ENCODE measurements around the gene DPP6.
A peak's percentile ranks its signal among the peaks of the same experiment; 100 is the strongest.

Gene DPP6

DNA sequence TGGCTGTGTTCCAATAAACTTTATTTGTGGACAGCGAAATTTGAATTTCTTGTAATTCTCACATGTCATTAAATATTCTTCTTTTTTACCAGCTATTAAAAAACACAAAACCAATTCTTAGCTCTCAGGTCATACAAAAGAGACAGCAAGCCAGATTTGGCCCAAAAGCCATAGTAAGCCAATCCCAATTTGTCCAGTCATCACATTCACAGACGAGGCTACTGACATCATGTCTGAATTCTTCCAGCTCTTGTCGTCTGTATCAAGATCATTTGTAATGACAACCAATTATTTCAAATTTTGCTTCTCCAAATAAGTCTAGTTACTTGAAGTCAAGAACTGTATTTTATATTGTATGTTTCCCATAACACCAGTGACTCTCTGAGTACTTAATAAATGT is 684.2 kb downstream of the DPP6 start:
- TF ChIP-seq CTCF (IDR thresholded peaks at IDR 0.05; ENCODE audit: insufficient read depth, low read length, poor library complexity, severe bottlenecking) = no peak
- no peaks in the 10 kb centered on the region for H3K36me3 ChIP-seq (ENCODE audit: control insufficient read depth, insufficient read depth, low read length)
- no peaks in the 10 kb centered on the region for H3K27me3 ChIP-seq (replicated peaks; ENCODE audit: control insufficient read depth, insufficient read depth, low read length)
- no peak overlapping the region for H3K4me3 ChIP-seq (replicated peaks; ENCODE audit: low read depth, low read length)
- DNase-seq (ENCODE audit: extremely low read depth, insufficient read length) = no peak

GRCh38 chr7:154738216-154738615 is 686.0 kb downstream of the DPP6 start:
- H3K36me3 ChIP-seq (ENCODE audit: control insufficient read depth, insufficient read depth, low read length) = no peaks in the 10 kb centered on the region
- H3K4me3 ChIP-seq (replicated peaks; ENCODE audit: low read depth, low read length) = no peak overlapping the region
- no peak for TF ChIP-seq CTCF (IDR thresholded peaks at IDR 0.05; ENCODE audit: insufficient read depth, low read length, poor library complexity, severe bottlenecking)
- no peaks in the 10 kb centered on the region for H3K27me3 ChIP-seq (replicated peaks; ENCODE audit: control insufficient read depth, insufficient read depth, low read length)
- no peak for DNase-seq (ENCODE audit: extremely low read depth, insufficient read length)

- Histone ChIP-seq H3K4me3 (replicated peaks; ENCODE audit: low read depth, low read length) (no peak overlapping the region), H3K27me3 (replicated peaks; ENCODE audit: control insufficient read depth, insufficient read depth, low read length) (no peaks in the 10 kb centered on the region), H3K36me3 (ENCODE audit: control insufficient read depth, insufficient read depth, low read length) (no peaks in the 10 kb centered on the region)
- DNase-seq (ENCODE audit: extremely low read depth, insufficient read length) = no peak
- no peak for TF ChIP-seq CTCF (IDR thresholded peaks at IDR 0.05; ENCODE audit: insufficient read depth, low read length, poor library complexity, severe bottlenecking)
These were observed 688.9 kb downstream of the DPP6 start for GRCh38 chr7:154741131-154741530.

- no peak for TF ChIP-seq CTCF (IDR thresholded peaks at IDR 0.05; ENCODE audit: insufficient read depth, low read length, poor library complexity, severe bottlenecking)
- H3K27me3 ChIP-seq (replicated peaks; ENCODE audit: control insufficient read depth, insufficient read depth, low read length) = no peaks in the 10 kb centered on the region
These were observed 691.0 kb downstream of the DPP6 start for GRCh38 chr7:154743206-154743605.

GRCh38 chr7:154744256-154744860 is 692.2 kb downstream of the DPP6 start:
- Histone ChIP-seq H3K4me3 (replicated peaks; ENCODE audit: low read depth, low read length) (no peak overlapping the region), H3K27me3 (replicated peaks; ENCODE audit: control insufficient read depth, insufficient read depth, low read length) (no peaks in the 10 kb centered on the region), H3K36me3 (ENCODE audit: control insufficient read depth, insufficient read depth, low read length) (no peaks in the 10 kb centered on the region)
- DNase-seq (ENCODE audit: extremely low read depth, insufficient read length) = peak; percentile 9
- TF ChIP-seq CTCF (IDR thresholded peaks at IDR 0.05; ENCODE audit: insufficient read depth, low read length, poor library complexity, severe bottlenecking) = peak; percentile 90

More at GRCh38 chr7:154743206-154743605, 691.0 kb downstream of the DPP6 start:
- H3K4me3 ChIP-seq (replicated peaks; ENCODE audit: low read depth, low read length) = no peak overlapping the region
- no peak for DNase-seq (ENCODE audit: extremely low read depth, insufficient read length)
- H3K36me3 ChIP-seq (ENCODE audit: control insufficient read depth, insufficient read depth, low read length) = no peaks in the 10 kb centered on the region

DNA sequence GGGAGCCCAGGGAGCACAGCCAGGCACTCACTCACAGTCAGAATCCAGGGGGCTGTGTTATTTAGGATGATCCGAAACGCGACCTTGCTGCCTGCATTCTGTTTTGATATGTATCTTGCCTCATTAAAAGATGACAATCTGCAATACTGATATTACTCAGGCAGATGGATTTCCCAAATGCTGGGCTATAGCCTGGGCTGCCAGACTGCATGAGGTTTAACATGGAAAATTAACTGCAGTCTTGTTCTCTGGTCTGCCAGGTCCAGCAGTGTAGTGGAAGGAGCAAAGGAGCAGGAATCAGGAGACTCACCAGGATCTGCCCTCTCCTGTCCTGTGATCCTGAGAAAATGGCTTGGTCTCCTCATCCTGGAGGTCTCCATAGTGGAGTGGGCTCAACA is 692.7 kb downstream of the DPP6 start:
- H3K27me3 ChIP-seq (replicated peaks; ENCODE audit: control insufficient read depth, insufficient read depth, low read length) = no peaks in the 10 kb centered on the region
- H3K4me3 ChIP-seq (replicated peaks; ENCODE audit: low read depth, low read length) = no peak overlapping the region
- no peak for DNase-seq (ENCODE audit: extremely low read depth, insufficient read length)
- no peaks in the 10 kb centered on the region for H3K36me3 ChIP-seq (ENCODE audit: control insufficient read depth, insufficient read depth, low read length)
- TF ChIP-seq CTCF (IDR thresholded peaks at IDR 0.05; ENCODE audit: insufficient read depth, low read length, poor library complexity, severe bottlenecking) = no peak

Measured in GM06990 (cell line).